DMS114 treated with DMSO at 0.1 percent for 48 hours (cell line): ENCODE results near the gene ICA1L.

ENCODE experiments used
- DNase-seq: peaks from one replicate; lab custom pipeline; 2025; ENCODE audit not compliant: unreplicated experiment; lab: John Stamatoyannopoulos, UW

ICA1L gene

GRCh38 chr2:202743613-202744012 lies 128.0 kb downstream of the ICA1L start:
- no peak for DNase-seq

GRCh38 chr2:202736826-202737225 lies 134.7 kb downstream of the ICA1L start:
- DNase-seq: no peak

- no peak for DNase-seq
Observed at GRCh38 chr2:202726070-202726469, 145.5 kb downstream of the ICA1L start.

- DNase-seq: no peak
Observed at GRCh38 chr2:202723746-202724145, 147.8 kb downstream of the ICA1L start.
